ENCODE results near the gene ORC6.

GRCh38 chr16:46649588-46650253 lies 39.7 kb upstream of the ORC6 start:
- TF ChIP-seq CTCF (IDR thresholded peaks at IDR 0.05 in 2 of 3, conservative IDR thresholded peaks at IDR 0.05 in 1 of 3; ENCODE audit: control insufficient read depth in 2 of 3, extremely low read depth in 1 of 3, insufficient read depth in 1 of 3, low read depth in 3 of 3, low read length in 3 of 3) (no peak), BCLAF1 (IDR thresholded peaks at IDR 0.05) (no peak), ESRRA (IDR thresholded peaks at IDR 0.05; ENCODE audit: low read length) (no peak), MYC (IDR thresholded peaks at IDR 0.05; ENCODE audit: insufficient read depth, insufficient read length, insufficient replicate concordance, low read length, severe bottlenecking) (no peak), RFX5 (IDR thresholded peaks at IDR 0.05; ENCODE audit: low read depth, low read length) (no peak), ZNF274 (IDR thresholded peaks at IDR 0.05; ENCODE audit: insufficient read depth, insufficient read length) (no peak), STAT1 (conservative IDR thresholded peaks at IDR 0.05) (no peak), MLLT1 (IDR thresholded peaks at IDR 0.05) (no peak), BACH1 (IDR thresholded peaks at IDR 0.05; ENCODE audit: borderline replicate concordance) (no peak)
- TF ChIP-seq, protein P1, sequence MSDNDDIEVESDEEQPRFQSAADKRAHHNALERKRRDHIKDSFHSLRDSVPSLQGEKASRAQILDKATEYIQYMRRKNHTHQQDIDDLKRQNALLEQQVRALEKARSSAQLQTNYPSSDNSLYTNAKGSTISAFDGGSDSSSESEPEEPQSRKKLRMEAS (IDR thresholded peaks at IDR 0.05; ENCODE audit: low read depth, low read length), result no peak
- TF ChIP-seq, protein P2, sequence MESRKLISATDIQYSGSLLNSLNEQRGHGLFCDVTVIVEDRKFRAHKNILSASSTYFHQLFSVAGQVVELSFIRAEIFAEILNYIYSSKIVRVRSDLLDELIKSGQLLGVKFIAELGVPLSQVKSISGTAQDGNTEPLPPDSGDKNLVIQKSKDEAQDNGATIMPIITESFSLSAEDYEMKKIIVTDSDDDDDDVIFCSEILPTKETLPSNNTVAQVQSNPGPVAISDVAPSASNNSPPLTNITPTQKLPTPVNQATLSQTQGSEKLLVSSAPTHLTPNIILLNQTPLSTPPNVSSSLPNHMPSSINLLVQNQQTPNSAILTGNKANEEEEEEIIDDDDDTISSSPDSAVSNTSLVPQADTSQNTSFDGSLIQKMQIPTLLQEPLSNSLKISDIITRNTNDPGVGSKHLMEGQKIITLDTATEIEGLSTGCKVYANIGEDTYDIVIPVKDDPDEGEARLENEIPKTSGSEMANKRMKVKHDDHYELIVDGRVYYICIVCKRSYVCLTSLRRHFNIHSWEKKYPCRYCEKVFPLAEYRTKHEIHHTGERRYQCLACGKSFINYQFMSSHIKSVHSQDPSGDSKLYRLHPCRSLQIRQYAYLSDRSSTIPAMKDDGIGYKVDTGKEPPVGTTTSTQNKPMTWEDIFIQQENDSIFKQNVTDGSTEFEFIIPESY (IDR thresholded peaks at IDR 0.05), result no peak

Data from GM12878 (cell line).